Keratinocyte (primary cell): Measurements from ENCODE around the gene APOL1. TPM values are rescaled to one million over a fixed set of nuclear protein-coding genes. Genes with fewer than 3 reads are reported as not detected.
"Not testable (repeated sequence)": the region's sequence is repeated elsewhere in the genome, so short reads cannot be mapped to it uniquely, and the experiment has no call there.

ENCODE experiments used
- DNase-seq: peaks from one replicate; pipeline ENCODE4 v3.0.0-alpha.2; 2011; ENCODE audit warnings: low read depth, missing footprints, low spot score
- FAIRE-seq: peaks from 2 replicates; lab custom pipeline; 2011; peaks lifted over from hg19 to GRCh38; lab: Jason Lieb, UNC
- H2AFZ ChIP-seq: 2 replicates; pipeline ENCODE4 v1.6.0; 2012; ENCODE audit warnings: low read length, control low read depth, inconsistent platforms; ENCODE audit not compliant: control insufficient read depth
- H3K27ac ChIP-seq: 2 replicates; pipeline ENCODE4 v1.5.1; 2011; ENCODE audit warnings: low read length; ENCODE audit not compliant: control insufficient read depth, insufficient read depth
- H3K27me3 ChIP-seq: 3 replicates; pipeline ENCODE4 v1.6.0; 2011; ENCODE audit warnings: low read length; ENCODE audit not compliant: control insufficient read depth, insufficient read depth; ENCODE audit errors: extremely low read depth
- H3K36me3 ChIP-seq, 2 experiments: 2 replicates in 1 of 2; 3 replicates in 1 of 2; pipeline ENCODE4 v1.5.1; 2011; ENCODE audit warnings: low read length in 2 of 2, mild to moderate bottlenecking in 1 of 2; ENCODE audit not compliant: control insufficient read depth in 2 of 2, insufficient read depth in 2 of 2; ENCODE audit errors: extremely low read depth in 1 of 2
- H3K4me1 ChIP-seq: 3 replicates; pipeline ENCODE4 v1.5.1; 2011; ENCODE audit warnings: low read length; ENCODE audit not compliant: control insufficient read depth, insufficient read depth; ENCODE audit errors: extremely low read depth
- H3K4me2 ChIP-seq: 3 replicates; pipeline ENCODE4 v1.6.0; 2011; ENCODE audit warnings: low read depth, low read length; ENCODE audit not compliant: control insufficient read depth, insufficient read depth; ENCODE audit errors: extremely low read depth
- H3K4me3 ChIP-seq, 3 experiments: fragments of 200-600 bp in 1 of 3; sonication (generic) in 1 of 3; 2 replicates in 2 of 3; 3 replicates in 1 of 3; pipeline ENCODE4 v1.5.1; 2011 to 2016; ENCODE audit warnings: low read length in 3 of 3, mild to moderate bottlenecking in 3 of 3, control low read depth in 2 of 3, inconsistent platforms in 1 of 3, low read depth in 1 of 3, mixed read lengths in 1 of 3, mixed run types in 1 of 3, moderate library complexity in 1 of 3; ENCODE audit not compliant: control insufficient read depth in 2 of 3, insufficient read depth in 2 of 3; ENCODE audit errors: extremely low read depth in 1 of 3
- H3K79me2 ChIP-seq: 2 replicates; pipeline ENCODE4 v1.6.0; 2012; ENCODE audit warnings: low read length; ENCODE audit not compliant: control insufficient read depth, insufficient read depth
- H3K9ac ChIP-seq: 3 replicates; pipeline ENCODE4 v1.6.0; 2011; ENCODE audit warnings: low read length; ENCODE audit not compliant: control insufficient read depth, insufficient read depth; ENCODE audit errors: extremely low read depth
- H3K9me1 ChIP-seq: 3 replicates; pipeline ENCODE4 v1.6.0; 2011; ENCODE audit warnings: low read length; ENCODE audit not compliant: control insufficient read depth, insufficient read depth; ENCODE audit errors: extremely low read depth
- H3K9me3 ChIP-seq: 2 replicates; pipeline ENCODE4 v1.5.1; 2012; ENCODE audit warnings: low read depth, low read length; ENCODE audit not compliant: control insufficient read depth
- H4K20me1 ChIP-seq: 3 replicates; pipeline ENCODE4 v1.6.0; 2011; ENCODE audit warnings: low read length; ENCODE audit not compliant: control insufficient read depth, insufficient read depth; ENCODE audit errors: extremely low read depth
- CTCF ChIP-seq, 3 experiments: IDR thresholded peaks in 1 of 3; conservative IDR thresholded peaks in 1 of 3; optimal IDR thresholded peaks in 1 of 3; 2 replicates in 2 of 3; 3 replicates in 1 of 3; pipeline versions ENCODE3 to v1.5.1; 2011; ENCODE audit warnings: low read length in 3 of 3, mild to moderate bottlenecking in 3 of 3, moderate library complexity in 2 of 3, control low read depth in 1 of 3, inconsistent platforms in 1 of 3; ENCODE audit not compliant: insufficient read depth in 2 of 3; ENCODE audit errors: extremely low read depth in 1 of 3
- EZH2 ChIP-seq: IDR thresholded peaks from one replicate; pipeline ENCODE4 v1.6.1; 2012; ENCODE audit warnings: inconsistent platforms, mild to moderate bottlenecking, low read length, moderate library complexity
- dilution Hi-C: fragments of 300-500 bp; cut with MboI; formaldehyde crosslinking; loops from one replicate; pipeline ENCODE4 v1.7.0; 2020; ENCODE audit warnings: low sequenced_read_pairs; ENCODE audit not compliant: extremely low pct_ligation_motif_present
- polyA plus RNA-seq, 5 experiments: library from polyadenylated mRNA; depleted of rRNA in 3 of 5; stranded (reverse) in 3 of 5; stranded (forward) in 1 of 5; unstranded in 1 of 5; fragments of >200 nt; gene quantifications; 1 replicate in 1 of 5; 2 replicates in 3 of 5; 3 replicates in 1 of 5; pipeline versions ENCODE4 v1.2.1 to v1.2.3, GENCODE V29; 2011 to 2012; ENCODE audit warnings: missing spikeins in 2 of 5, low read depth in 1 of 5, low replicate concordance in 1 of 5

The APOL1 gene
- polyA plus RNA-seq, 1 donor (not counting 4 experiments of a cell fraction or from before 2014, with no cell fraction given) = 3.0 TPM

- dilution Hi-C loops = no loop called here
- TF ChIP-seq CTCF (optimal IDR thresholded peaks at IDR 0.05 in 1 of 3, IDR thresholded peaks at IDR 0.05 in 1 of 3, conservative IDR thresholded peaks at IDR 0.05 in 1 of 3; ENCODE audit: extremely low read depth in 1 of 3, insufficient read depth in 2 of 3, low read length in 3 of 3) (no peak), EZH2 (no peak)
- Histone ChIP-seq H3K36me3 (peaks cover 9 to 21% of the 10 kb centered on the region in 2 experiments), H3K9me3 (no peaks in the 10 kb centered on the region), H2AFZ (no peak overlapping the region), H4K20me1 (no peaks in the 10 kb centered on the region), H3K9ac (no peak overlapping the region), H3K27ac (no peak overlapping the region), H3K9me1 (no peaks in the 10 kb centered on the region), H3K4me2 (no peak overlapping the region), H3K79me2 (no peaks in the 10 kb centered on the region), H3K4me3 (no peak overlapping the region), H3K27me3 (no peaks in the 10 kb centered on the region), H3K4me1 (no peaks in the 10 kb centered on the region)
- no peak for FAIRE-seq
- no peak for DNase-seq
These were observed 24.0 kb upstream of the APOL1 start for GRCh38 chr22:36228944-36229343.

- H3K27me3 ChIP-seq, H3K9me3 ChIP-seq, DNase-seq, FAIRE-seq, H3K4me1 ChIP-seq, dilution Hi-C loops, H4K20me1 ChIP-seq, H3K4me3 ChIP-seq, H3K27ac ChIP-seq, H2AFZ ChIP-seq, H3K79me2 ChIP-seq, H3K9me1 ChIP-seq, H3K4me2 ChIP-seq, H3K9ac ChIP-seq: not testable (repeated sequence)
- H3K36me3 ChIP-seq = peaks cover 9 to 21% of the 10 kb centered on the region in 2 experiments
These were observed 23.3 kb upstream of the APOL1 start for GRCh38 chr22:36229649-36230048.

- H2AFZ ChIP-seq, H3K27ac ChIP-seq, DNase-seq, FAIRE-seq, dilution Hi-C loops, H3K27me3 ChIP-seq, H3K4me3 ChIP-seq, H3K9ac ChIP-seq, H4K20me1 ChIP-seq, H3K4me1 ChIP-seq, H3K9me3 ChIP-seq, H3K9me1 ChIP-seq, H3K4me2 ChIP-seq, H3K79me2 ChIP-seq: not testable (repeated sequence)
- H3K36me3 ChIP-seq = peaks cover 9 to 23% of the 10 kb centered on the region in 2 experiments
These were observed 21.9 kb upstream of the APOL1 start for GRCh38 chr22:36231051-36231450.
